Activated naive CD4-positive, alpha-beta T cell treated with anti-CD3 and anti-CD28 coated beads, Interleukin-2, amount 10 ng/mL, durations not matched to agents 7 days and 5 days (primary cell): ENCODE results near the gene VMO1.

Source experiments
- CTCF ChIA-PET: fragments of 350-600 bp; sonication (Branson Sonifier 250); formaldehyde crosslinking; loops from one replicate; lab custom pipeline; 2021; ENCODE audit warnings: antibody characterized with exemption; lab: Charles Lee
- DNase-seq: peaks from one replicate; pipeline ENCODE4 v3.0.0-alpha.2; 2020
- H3K27ac Mint-ChIP-seq: one replicate; pipeline ENCODE4 v1.8.0; 2021; ENCODE audit warnings: mild to moderate bottlenecking, moderate library complexity, mixed read lengths
- H3K27me3 Mint-ChIP-seq: one replicate; pipeline ENCODE4 v1.8.0; 2021; ENCODE audit warnings: mild to moderate bottlenecking, mixed read lengths
- H3K36me3 Mint-ChIP-seq: one replicate; pipeline ENCODE4 v1.8.0; 2021; ENCODE audit warnings: mixed read lengths
- H3K4me1 Mint-ChIP-seq: one replicate; pipeline ENCODE4 v1.8.0; 2021; ENCODE audit warnings: mixed read lengths
- H3K4me3 Mint-ChIP-seq: one replicate; pipeline ENCODE4 v1.8.0; 2021; ENCODE audit warnings: mild to moderate bottlenecking, moderate library complexity, mixed read lengths
- H3K9me3 Mint-ChIP-seq: one replicate; pipeline ENCODE4 v1.8.0; 2021; ENCODE audit warnings: mixed read lengths

Gene VMO1

DNA sequence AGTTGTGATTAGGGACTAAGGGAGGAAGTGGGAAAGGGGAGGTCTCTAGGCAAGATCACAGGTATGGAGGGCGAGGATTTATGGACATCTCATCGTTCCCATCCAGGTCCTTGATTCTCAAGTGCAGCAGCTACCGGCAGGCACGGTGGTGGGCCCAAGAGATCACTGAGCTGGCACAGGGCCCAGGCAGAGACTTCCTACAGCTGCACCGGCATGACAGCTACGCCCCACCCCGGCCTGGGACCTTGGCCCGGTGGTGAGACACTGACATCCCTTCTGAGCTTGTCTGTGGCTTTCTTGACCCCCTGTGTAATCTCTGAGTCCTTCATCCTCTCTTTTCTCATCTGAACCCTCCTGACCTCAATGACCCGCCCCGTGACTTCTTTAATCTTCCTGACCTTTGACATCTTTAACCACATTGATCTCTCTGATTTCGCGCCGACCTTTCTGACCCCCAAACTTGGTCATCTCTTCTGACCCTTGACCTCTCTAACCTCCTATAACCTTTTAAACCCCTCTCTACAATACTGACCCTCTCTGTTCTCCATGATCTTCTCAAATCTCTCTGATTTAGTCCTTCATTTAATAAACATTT, 24.6 kb upstream of the VMO1 start:
- no peaks in the 10 kb centered on the region for H3K9me3 Mint-ChIP-seq
- peaks cover 8% of the 10 kb centered on the region for H3K36me3 Mint-ChIP-seq
- peaks cover 4% of the 10 kb centered on the region for H3K27me3 Mint-ChIP-seq
- DNase-seq = no peak
- CTCF ChIA-PET = no interaction called here
- H3K4me1 Mint-ChIP-seq = peaks cover 20% of the 10 kb centered on the region
- H3K27ac Mint-ChIP-seq = no peak overlapping the region
- H3K4me3 Mint-ChIP-seq = no peak overlapping the region

GRCh38 chr17:4808378-4808767, 22.2 kb upstream of the VMO1 start:
- no peak for DNase-seq
- no peak overlapping the region for H3K27ac Mint-ChIP-seq
- peaks cover 8% of the 10 kb centered on the region for H3K36me3 Mint-ChIP-seq
- H3K9me3 Mint-ChIP-seq = no peaks in the 10 kb centered on the region
- peaks cover 4% of the 10 kb centered on the region for H3K27me3 Mint-ChIP-seq
- CTCF ChIA-PET = interaction anchor here (2.1 kb wide), 1 partner anchor 18 kb away, joined by 7 read pairs; no protein-coding TSS in a partner anchor
- H3K4me3 Mint-ChIP-seq = peak overlapping the region; percentile 78
- H3K4me1 Mint-ChIP-seq = peaks cover 20% of the 10 kb centered on the region

- CTCF ChIA-PET = interaction anchor here (2.1 kb wide), 1 partner anchor 18 kb away, joined by 7 read pairs; no protein-coding TSS in a partner anchor
- H3K36me3 Mint-ChIP-seq = peaks cover 8% of the 10 kb centered on the region
- peak overlapping the region; percentile 78 for H3K4me3 Mint-ChIP-seq
- H3K27me3 Mint-ChIP-seq = peaks cover 4% of the 10 kb centered on the region
- no peak for DNase-seq
- peaks cover 20% of the 10 kb centered on the region for H3K4me1 Mint-ChIP-seq
- H3K9me3 Mint-ChIP-seq = no peaks in the 10 kb centered on the region
- peak overlapping the region; percentile 58 for H3K27ac Mint-ChIP-seq
Observed at GRCh38 chr17:4807605-4808377, 21.6 kb upstream of the VMO1 start.

GRCh38 chr17:4806777-4807604, 20.8 kb upstream of the VMO1 start, which contains the start of gene PLD2:
PLD2 (plus strand) TSS chr17:4807152; CDS start chr17:4807773, 621 bp downstream.
- CTCF ChIA-PET = interaction anchor here (0.9 to 2.1 kb wide), 3 partner anchors 11 to 75 kb away, joined by 3 to 7 read pairs (median 3); partner anchors contain the start of genes MED11 and PSMB6
- peaks cover 4% of the 10 kb centered on the region for H3K27me3 Mint-ChIP-seq
- peak within 1 kb of the TSS; percentile 58 for H3K27ac Mint-ChIP-seq
- H3K4me1 Mint-ChIP-seq = peaks cover 20% of the 10 kb centered on the region
- DNase-seq = peak; percentile 92
- no peaks in the 10 kb centered on the region for H3K9me3 Mint-ChIP-seq
- peak within 1 kb of the TSS; percentile 78 for H3K4me3 Mint-ChIP-seq
- H3K36me3 Mint-ChIP-seq = peaks cover 8% of the 10 kb centered on the region

DNA sequence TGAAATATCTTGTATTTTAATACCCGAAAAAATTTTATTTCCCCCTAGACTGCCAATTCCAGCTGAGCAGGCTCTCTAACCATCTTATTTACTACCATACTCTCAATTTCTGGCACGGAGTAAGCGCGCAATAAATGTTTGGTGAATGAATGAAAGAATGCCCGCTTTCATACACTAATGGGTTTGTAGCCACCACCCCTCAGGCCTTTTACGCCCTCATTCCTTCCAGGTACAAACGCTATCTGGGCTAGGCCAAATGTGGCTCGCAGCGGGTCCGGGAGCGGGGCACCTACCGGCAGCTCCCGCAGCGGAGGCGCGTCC, 20.3 kb upstream of the VMO1 start:
- CTCF ChIA-PET = interaction anchor here (0.9 to 1.0 kb wide), 2 partner anchors 11 to 75 kb away, joined by 3 read pairs; partner anchors contain the start of genes MED11 and PSMB6
- no peak for DNase-seq
- peaks cover 20% of the 10 kb centered on the region for H3K4me1 Mint-ChIP-seq
- H3K4me3 Mint-ChIP-seq = peak overlapping the region; percentile 77
- H3K36me3 Mint-ChIP-seq = peaks cover 8% of the 10 kb centered on the region
- H3K27me3 Mint-ChIP-seq = peaks cover 4% of the 10 kb centered on the region
- H3K27ac Mint-ChIP-seq = no peak overlapping the region
- no peaks in the 10 kb centered on the region for H3K9me3 Mint-ChIP-seq

DNA sequence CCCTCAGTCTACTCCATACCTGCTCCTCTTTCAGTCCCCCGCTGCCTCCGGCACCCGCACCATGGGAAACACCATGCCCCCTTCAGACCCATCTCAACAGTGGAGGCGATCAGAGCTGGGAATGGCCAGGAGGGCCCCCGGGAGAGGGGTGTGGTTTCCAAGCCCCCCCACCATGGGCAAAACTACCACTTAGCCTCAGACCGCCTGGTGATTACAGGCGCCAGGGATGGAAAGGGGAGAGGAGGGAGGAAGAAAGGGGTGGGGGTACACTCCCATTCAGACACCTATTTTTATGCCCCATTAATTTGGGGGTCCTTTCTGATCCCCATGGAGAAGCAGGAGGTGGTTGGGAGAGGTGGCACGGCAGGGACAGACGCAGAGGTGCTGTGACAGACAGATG, 16.1 kb upstream of the VMO1 start, which contains the start of gene C17orf114:
TSS of gene C17orf114 (minus strand) at position 101 of the 400 bp plus-strand sequence.
- no peak for DNase-seq
- H3K4me3 Mint-ChIP-seq = no peak within 1 kb of the TSS
- CTCF ChIA-PET = no interaction called here
- no peaks in the 10 kb centered on the region for H3K9me3 Mint-ChIP-seq
- no peak within 1 kb of the TSS for H3K27ac Mint-ChIP-seq
- no peaks in the 10 kb centered on the region for H3K27me3 Mint-ChIP-seq
- H3K36me3 Mint-ChIP-seq = peaks cover 7% of the 10 kb centered on the region
- peaks cover 6% of the 10 kb centered on the region for H3K4me1 Mint-ChIP-seq

DNA sequence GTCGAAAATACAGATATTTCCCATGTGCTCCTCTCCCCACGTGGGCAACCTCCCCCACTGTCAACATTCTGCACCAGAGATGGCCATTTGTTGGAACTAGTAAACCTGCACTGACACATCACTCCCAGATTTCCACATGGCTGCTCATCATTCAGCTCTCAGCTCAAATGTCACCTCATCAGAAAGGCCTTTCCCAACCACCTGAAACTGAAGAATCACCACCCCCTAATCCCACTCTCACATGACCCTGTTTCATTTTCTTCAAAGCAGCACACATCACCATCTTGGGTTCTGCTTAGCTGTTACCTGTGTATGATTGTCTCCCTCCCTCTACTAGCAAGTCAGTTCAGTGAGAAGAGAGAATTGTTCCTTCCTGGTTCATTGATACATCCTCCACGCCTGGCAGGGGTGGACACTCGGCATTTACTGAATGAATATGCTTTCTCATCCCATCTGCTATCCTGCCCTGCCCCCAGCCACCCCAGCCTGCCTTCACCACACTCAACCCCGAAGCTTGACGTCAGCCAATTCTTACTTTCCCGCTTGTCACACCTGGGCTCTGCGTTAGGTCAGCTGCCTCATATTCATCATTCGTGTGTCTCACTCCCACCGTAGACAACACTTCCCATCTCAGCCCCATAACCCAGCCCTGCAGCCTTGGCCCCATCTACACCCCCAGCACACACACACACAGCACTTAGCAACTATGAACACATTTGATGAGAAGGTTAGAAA, 14.5 kb upstream of the VMO1 start:
- Mint-ChIP-seq H3K4me1 (peaks cover 12% of the 10 kb centered on the region), H3K9me3 (no peaks in the 10 kb centered on the region), H3K27me3 (no peaks in the 10 kb centered on the region), H3K27ac (no peak overlapping the region), H3K4me3 (no peak overlapping the region), H3K36me3 (peaks cover 14% of the 10 kb centered on the region)
- DNase-seq = no peak
- CTCF ChIA-PET = no interaction called here

GRCh38 chr17:4796552-4796920, 10.4 kb upstream of the VMO1 start:
- peak overlapping the region; percentile 95 for H3K27ac Mint-ChIP-seq

DNA sequence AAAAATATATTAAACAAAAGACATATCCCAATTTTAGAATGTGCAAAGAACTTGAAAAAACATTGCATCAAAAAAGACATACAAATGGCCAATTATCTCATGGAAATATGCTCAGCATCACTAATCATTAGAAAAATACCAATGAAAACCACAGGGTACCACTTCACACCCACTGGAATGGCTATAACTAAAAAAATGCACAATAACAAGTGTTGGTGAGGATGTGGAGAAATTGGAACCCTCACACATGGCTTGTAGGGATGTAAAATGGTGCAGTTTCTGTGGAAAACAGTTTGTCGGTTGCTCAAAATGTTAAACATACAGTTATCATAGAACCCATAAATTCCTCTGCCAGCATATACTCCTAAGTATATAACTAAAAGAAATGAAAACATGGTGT, 9.0 kb upstream of the VMO1 start:
- Mint-ChIP-seq H3K27me3 (peaks cover 14% of the 10 kb centered on the region), H3K36me3 (peaks cover 14% of the 10 kb centered on the region)

More at GRCh38 chr17:4796552-4796920, 10.4 kb upstream of the VMO1 start:
- peak; percentile 47 for DNase-seq
- H3K4me1 Mint-ChIP-seq = peaks cover 15% of the 10 kb centered on the region
- H3K27me3 Mint-ChIP-seq = peaks cover 14% of the 10 kb centered on the region
- peaks cover 14% of the 10 kb centered on the region for H3K36me3 Mint-ChIP-seq
- peak overlapping the region; percentile 99 for H3K4me3 Mint-ChIP-seq
- H3K9me3 Mint-ChIP-seq = no peaks in the 10 kb centered on the region
- CTCF ChIA-PET = interaction anchor here (0.6 to 1.0 kb wide), 2 partner anchors 10 to 103 kb away, joined by 3 read pairs; partner anchors contain the start of gene C17orf107

DNA sequence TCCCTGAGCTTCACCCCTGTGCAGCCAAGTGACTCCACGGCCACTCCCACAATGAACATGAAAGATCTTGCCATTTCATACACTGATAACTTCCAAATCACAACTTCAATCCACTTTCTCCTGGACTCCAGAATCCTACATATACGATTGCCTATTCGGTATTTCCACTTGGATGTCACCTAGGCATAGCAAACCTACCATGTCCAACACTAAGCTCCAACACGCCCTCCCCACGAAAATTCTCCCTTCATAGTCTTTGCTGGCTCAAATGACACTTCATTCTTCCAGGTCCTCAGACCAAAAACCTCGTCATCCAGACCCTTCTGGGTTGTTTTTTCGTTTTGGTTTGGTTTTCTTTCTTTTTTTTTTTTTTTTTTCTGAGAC, 4.5 kb upstream of the VMO1 start:
- CTCF ChIA-PET = interaction anchor here (0.8 to 3.9 kb wide), 18 partner anchors 9 to 224 kb away, joined by 3 to 28 read pairs (median 6); partner anchors contain the start of genes ARRB2, C17orf107, CHRNE and MED11
- H3K4me1 Mint-ChIP-seq = peaks cover 35% of the 10 kb centered on the region
- H3K27ac Mint-ChIP-seq = peak overlapping the region; percentile 92
- H3K9me3 Mint-ChIP-seq = no peaks in the 10 kb centered on the region
- no peaks in the 10 kb centered on the region for H3K36me3 Mint-ChIP-seq
- H3K27me3 Mint-ChIP-seq = peaks cover 56% of the 10 kb centered on the region
- peak overlapping the region; percentile 84 for H3K4me3 Mint-ChIP-seq
- DNase-seq = no peak

More for the DNA sequence above, 9.0 kb upstream of the VMO1 start:
- CTCF ChIA-PET = no interaction called here
- no peak for DNase-seq
- Mint-ChIP-seq H3K4me1 (peaks cover 26% of the 10 kb centered on the region), H3K27ac (peak overlapping the region; percentile 95), H3K4me3 (no peak overlapping the region), H3K9me3 (no peaks in the 10 kb centered on the region)

DNA sequence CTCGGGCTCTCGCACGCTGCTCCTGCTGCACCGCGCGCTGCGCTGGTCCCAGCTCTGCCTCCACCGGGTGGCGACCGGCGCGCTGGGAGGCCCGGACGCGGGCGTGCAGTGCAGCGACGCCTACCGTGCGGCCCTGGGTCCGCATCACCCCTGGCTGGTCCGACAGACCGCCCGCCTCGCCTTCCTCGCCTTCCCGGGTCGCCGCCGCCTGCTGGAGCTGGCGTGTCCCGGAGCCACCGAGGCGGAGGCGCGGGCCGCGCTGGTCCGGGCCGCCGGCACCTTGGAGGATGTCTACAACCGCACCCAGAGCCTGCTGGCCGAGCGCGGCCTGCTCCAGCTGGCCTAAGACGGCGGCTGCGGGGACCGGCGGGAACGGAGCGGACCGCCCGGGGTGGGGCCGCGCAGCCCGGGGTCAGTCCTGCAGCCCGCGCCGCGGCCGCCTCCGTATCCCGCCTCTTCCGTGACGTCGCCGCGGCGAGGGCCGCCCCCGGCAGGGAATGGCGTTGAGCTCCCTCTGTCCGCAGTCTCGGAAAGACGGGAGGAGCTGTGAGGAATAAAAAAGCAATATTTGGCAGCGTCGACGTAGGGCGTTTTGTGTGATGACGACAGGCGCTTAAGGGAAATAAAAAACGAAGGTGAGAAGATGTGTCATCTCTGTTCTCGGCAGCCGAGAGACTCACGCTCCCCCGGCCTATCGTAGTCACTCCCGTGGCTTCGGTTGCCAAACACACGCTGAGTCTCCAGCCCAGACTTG, 4.0 kb upstream of the VMO1 start:
- Mint-ChIP-seq H3K4me1 (peaks cover 37% of the 10 kb centered on the region), H3K27ac (peak overlapping the region; percentile 92), H3K27me3 (peaks cover 61% of the 10 kb centered on the region), H3K36me3 (no peaks in the 10 kb centered on the region), H3K4me3 (peak overlapping the region; percentile 84), H3K9me3 (no peaks in the 10 kb centered on the region)
- DNase-seq = peak; percentile 85
- CTCF ChIA-PET = interaction anchor here (0.6 to 3.9 kb wide), 24 partner anchors 9 to 223 kb away, joined by 3 to 28 read pairs (median 4); partner anchors contain the start of genes ARRB2, C17orf107, CHRNE and MED11

DNA sequence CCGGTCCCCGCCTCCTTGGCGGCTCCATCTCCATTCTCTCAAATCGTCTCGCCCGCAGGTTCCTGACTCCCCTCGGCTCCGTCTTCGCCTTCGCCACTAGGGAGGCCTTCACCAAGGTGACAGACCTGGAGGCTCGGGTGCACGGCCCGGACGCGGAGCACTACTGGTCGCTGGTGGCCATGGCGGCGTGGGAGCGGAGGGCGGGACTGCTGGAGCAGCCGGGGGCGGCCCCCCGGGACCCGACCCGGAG, 3.5 kb upstream of the VMO1 start:
- Mint-ChIP-seq H3K4me3 (peak overlapping the region; percentile 66), H3K27ac (peak overlapping the region; percentile 56), H3K9me3 (no peaks in the 10 kb centered on the region), H3K27me3 (peaks cover 66% of the 10 kb centered on the region), H3K36me3 (no peaks in the 10 kb centered on the region), H3K4me1 (peaks cover 40% of the 10 kb centered on the region)
- DNase-seq = no peak
- CTCF ChIA-PET = interaction anchor here (0.6 to 3.9 kb wide), 21 partner anchors 9 to 223 kb away, joined by 3 to 28 read pairs (median 5); partner anchors contain the start of genes ARRB2, C17orf107, CHRNE and MED11
